Islet of Langerhans (tissue), 1 donor: ENCODE results near the gene PPP2R2C.

Experiments
- FAIRE-seq: peaks from one replicate; lab custom pipeline; 2011; peaks lifted over from hg19 to GRCh38; lab: Jason Lieb, UNC

The PPP2R2C gene

DNA sequence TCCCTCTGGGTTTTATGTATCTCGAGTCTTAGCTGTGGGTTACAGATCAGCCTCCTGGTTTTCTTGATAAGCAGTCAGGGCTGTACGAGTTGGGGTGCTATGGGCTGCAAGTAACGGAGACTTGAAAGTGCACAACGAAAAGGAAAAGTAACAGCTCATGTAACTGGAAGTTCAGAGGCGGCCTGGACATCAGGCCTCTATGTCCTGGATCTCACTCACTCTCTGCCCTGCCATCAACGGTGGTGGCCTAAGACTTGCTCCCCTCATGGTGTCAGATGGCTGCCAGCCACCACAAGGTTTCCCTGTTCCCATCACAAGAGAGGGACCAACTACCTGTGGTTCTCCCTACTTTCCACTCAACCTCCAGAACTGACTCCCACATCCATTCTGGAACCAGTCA lies 4.8 kb downstream of the PPP2R2C start:
- no peak for FAIRE-seq

DNA sequence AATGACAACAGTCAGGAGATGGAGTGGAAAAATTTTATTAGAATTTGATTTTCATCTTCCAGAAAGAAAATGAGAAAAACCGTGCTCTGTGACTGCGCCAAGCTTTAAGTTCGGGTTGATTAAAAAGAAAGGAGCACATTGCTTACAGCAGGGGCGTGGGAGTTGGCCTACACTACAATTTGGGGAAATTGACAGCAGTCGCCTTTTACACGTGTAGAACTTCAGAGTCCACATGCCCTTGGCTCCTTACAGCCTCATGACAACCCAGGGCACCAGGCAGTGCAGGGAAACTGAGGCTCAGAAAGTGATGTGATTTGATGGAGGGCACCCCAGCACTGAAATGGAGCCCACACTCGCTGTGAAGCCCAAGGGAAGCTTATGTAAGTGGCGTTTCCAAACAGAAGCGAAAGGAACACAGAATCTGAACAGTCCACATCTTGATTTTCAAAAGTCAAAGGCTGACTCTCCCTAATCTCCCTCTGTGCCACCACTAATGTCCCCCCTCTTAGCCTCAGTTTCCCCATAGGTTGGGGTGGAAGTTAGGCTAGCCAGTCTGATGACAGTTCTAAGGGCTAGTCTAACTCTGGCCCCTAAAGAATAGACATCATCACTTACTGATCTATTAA lies 5.5 kb downstream of the PPP2R2C start:
- FAIRE-seq, result no peak

- no peak for FAIRE-seq
These were observed 6.5 kb downstream of the PPP2R2C start for GRCh38 chr4:6465955-6466354.

DNA sequence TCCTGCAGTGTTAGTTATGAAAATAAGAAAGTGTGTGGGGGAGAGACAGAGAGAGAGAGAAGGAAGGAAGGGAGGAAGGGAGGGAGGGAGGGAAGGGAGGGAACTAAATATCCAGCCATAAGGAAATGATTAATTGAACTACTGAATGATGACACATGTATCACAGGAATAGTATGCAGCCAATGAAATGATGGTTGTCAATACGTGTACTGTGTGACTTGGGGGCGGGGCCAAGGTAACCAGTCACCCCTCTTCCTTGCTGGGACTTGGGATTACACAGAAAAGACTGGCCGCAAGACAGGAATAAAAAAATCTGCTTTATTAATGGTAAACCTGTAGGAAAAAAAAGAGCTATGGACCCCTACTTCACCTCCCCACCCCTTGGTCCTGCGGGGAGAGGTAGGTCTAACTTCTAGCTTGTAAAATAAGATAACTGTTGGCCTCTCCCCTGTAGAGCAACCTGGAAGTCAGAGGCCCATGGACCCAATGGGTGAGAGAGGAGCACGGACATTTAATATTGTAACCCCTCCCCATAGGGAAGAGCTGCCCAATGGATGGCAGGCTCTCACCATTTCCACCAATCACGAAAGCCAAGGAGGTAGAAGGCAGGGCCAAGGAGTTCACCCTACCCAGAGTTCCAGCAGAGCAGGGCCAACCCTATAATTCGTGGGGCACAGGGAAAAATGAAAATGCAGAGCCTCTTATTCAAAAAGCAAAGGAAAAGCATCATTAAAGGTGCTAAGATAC lies 7.4 kb downstream of the PPP2R2C start:
- FAIRE-seq, result no peak

DNA sequence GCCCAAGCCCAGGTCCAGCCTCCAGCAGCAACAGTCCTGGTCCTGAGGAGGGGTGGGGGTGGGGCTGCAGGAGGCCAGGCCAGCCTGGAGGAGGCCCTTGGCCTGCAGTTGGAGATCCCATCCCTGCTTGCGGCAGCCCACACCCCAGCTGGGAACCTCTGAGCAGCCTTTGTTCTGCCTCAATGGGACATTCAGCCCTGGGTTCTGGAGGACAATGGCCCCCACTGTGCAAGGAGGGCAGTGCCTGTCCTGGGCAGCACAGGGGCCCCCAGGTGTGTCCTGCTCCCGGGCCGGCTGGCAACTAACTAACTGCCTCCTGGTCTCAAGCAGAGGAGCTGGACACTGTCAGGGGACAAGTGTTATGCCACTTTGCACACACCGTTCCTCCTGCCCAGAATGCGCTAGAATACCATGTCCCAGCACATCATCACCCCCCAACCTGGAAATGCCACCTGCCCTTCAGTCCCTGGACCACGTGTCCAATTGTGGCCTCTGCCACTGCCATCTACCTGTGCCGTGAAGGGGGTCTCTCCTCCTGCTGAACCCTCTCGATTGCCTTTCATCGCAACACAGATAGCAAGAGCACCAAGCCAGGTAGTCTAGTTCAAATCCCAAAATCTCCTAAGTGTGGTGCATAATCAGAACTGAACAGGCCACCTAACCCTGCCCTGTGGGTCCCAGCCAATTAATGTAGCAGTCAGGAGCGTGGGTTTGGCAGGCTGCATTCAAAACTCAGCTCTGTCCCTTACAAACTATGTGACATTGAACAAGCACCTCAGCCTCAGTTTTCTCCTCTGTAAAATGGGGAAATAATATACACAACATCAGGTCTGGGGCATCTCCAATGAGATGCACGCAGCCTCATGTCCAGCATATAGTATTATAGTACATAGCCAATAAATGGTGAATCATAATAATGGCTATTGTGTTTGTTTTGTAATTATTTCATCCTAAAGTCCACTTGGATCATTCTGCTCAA lies 8.8 kb downstream of the PPP2R2C start:
- FAIRE-seq, result no peak

- FAIRE-seq, result no peak
These were observed 10.9 kb downstream of the PPP2R2C start for GRCh38 chr4:6461301-6462165.

DNA sequence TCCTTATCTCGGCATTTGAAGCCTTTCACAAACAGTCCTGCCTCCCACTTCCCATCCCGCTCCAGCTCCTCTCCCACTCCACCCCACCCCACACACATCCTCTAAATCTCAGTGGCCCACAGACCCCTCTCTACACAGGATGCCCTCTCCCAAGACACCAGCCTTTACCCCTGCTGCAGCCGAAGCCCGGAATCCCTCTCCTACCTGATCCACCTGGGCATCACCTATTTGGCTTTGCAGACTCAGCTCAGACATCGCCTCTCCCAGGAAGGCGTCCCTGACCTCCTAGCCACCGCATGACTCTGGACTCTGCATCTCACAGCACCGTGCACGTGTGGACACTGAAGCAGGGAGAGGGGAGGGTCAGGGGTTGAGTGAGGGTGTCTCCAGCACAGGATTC lies 11.5 kb downstream of the PPP2R2C start:
- no peak for FAIRE-seq

DNA sequence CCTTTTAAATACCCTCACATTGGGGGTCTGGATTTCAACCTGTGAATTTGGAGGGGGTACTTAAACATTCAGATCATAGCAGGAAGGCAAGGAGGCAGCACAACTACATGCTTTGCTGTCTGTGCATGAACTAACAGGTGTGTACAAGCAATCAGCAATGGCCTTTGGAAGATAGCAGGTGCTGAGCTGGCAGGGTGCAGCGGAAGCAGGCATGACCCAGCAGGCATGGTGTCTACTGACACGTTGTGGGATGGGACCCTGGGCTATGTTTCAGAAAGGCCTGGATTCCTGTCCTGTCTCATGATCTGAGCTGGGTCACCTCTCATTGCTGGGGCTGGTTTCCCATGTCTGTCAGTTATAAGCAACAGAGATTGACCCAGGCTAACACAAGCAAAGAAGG lies 13.9 kb downstream of the PPP2R2C start:
- no peak for FAIRE-seq

- no peak for FAIRE-seq
These were observed 16.0 kb downstream of the PPP2R2C start for GRCh38 chr4:6456450-6456849.

GRCh38 chr4:6454112-6454910 lies 18.1 kb downstream of the PPP2R2C start:
- no peak for FAIRE-seq

DNA sequence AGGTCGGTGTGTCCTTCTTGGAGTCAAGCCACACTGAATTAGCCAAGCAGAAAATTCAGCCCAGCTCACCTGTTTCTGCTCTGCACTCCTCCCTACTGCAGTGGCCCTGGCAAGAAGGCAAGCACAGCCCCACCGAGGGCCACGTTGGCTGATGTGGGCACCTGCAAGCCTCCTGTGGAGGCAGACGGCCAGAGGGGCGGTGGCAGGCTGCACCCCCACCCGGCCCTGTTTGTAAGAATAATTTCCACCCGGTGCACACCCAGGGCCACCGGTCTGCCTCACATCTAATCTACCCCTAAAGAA lies 18.8 kb downstream of the PPP2R2C start:
- FAIRE-seq, result no peak

DNA sequence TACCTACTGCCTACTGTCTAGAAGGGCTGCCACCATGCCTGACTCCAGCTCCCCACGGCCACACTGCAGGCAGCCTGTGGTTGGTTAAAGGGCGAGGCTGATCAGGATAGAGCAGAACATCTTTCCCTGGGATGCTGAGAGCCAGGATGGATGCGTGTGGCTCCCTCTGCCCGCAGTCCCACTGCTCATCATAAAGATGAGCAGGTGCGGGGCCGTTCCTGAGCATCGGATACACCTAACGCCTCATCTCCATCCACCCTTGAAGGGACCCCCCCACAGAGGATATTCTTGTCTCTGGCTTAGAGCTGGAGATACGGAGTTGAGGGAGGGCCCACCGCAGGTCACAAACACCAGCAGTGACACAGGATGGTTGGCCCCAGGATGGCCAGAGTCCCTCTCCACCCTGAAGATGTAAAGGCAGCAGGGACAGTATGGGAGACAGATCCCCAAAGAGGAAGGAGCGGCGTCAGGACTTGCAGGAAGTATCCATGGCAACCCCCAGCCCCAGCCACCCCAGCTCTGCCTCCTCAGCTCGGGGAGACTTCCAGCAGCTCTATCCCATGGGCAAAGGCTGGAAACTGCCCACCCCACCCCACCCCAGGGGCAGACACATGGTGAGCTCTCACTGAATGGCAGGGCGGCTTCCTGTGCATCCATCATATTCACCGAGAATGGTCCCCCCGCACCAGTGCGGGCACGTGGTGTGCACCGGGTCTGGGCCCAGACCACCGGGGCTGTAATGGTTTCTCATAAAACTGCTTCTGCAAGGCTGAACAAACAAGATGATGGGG lies 19.3 kb downstream of the PPP2R2C start:
- FAIRE-seq, result no peak

DNA sequence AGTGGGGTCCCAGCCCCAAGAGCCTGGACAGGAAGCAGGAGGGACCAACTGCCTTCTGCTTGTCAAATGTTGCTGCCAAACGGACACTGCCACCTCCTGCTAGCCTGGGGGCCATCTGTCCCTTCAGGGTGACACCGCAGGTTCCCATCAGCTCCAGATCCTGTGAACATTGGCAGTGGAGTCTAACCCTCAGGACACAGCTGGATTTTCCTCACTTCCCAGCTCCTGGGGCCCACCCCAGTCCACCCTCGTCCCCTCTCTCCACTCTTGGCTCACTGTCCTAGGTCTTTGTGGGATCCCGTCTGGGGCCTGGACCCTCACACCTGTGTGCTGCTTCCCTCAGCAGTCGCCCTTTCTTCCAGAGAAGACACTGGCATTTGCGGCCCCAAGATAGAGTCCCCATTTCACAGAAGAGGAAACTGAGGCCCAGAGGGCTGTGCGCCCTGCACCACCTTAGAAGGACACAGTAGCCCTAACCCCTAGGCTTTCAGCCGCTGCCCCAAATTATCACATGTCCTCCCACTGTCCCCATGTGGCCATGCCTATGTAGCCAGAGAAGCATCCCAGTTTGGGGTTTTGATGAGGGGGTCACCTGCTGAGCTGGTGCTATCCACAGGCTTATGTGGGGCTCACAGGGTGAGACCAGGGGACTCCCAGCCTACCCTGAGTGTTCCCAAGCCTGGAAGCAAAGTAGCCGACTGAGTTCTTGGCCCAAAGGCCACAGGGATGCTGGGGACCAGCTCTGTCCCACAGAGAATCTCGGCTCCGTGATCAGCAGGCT lies 20.1 kb downstream of the PPP2R2C start:
- no peak for FAIRE-seq

GRCh38 chr4:6451309-6451708 lies 21.1 kb downstream of the PPP2R2C start:
- no peak for FAIRE-seq

GRCh38 chr4:6450709-6451108 lies 21.7 kb downstream of the PPP2R2C start:
- no peak for FAIRE-seq

GRCh38 chr4:6449746-6450369 lies 22.6 kb downstream of the PPP2R2C start:
- FAIRE-seq, result no peak

- no peak for FAIRE-seq
These were observed 23.1 kb downstream of the PPP2R2C start for GRCh38 chr4:6449335-6449734.

DNA sequence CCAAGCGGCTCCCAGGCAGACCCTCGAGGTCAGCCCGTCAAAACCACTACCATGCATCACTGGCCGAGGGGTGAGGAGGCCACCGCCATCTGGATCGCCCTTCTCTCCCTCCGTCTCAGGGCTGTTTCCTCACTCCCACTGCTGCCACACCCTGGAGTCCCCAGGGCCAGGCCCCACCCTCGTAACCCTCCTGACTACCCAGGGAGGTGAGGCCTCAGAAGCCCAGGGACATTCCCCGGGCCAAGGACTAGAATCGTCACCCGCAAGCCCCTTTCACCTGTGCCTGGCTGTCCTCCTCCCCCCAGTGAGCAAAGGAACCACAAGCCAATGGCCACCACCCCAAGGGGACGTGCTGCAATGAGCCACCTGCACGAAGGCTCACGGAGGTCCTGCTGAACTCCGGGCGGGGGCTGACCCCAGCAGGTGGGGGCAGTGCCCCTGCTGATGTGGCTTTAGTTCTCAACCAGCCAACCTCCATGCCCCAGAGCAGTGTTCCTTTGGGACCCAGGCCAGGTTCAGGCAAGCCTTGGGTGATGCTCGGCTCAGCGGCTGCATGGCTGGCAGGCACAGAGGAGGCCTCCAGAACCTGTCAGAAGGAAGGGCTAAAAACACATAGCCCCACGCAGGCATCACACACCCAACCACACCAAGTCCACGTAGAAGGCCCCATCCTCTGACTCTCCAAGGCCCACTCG lies 23.8 kb downstream of the PPP2R2C start:
- no peak for FAIRE-seq
